GM12878 (cell line): ENCODE data around the gene CDC14B. TPM values are rescaled to one million over a fixed set of nuclear protein-coding genes. Genes with fewer than 3 reads are reported as not detected.

ENCODE experiments used
- ATAC-seq: fragments of 200-7000 bp; cut with Tn5 transposase; 3 replicates; pipeline ENCODE4 v1.9.1; 2020; ENCODE audit warnings: mild to moderate bottlenecking, moderate library complexity
- BruUV-seq: library from RNA; stranded (reverse); fragments of 400-500 nt; replicated peaks from 2 replicates; lab custom pipeline; 2021; lab: Mats Ljungman, UMichigan
- CTCF ChIA-PET: fragments of 300-600 bp; sonication (Branson Sonifier 250); formaldehyde crosslinking; extraction: SDS; loops from one replicate; lab custom pipeline; 2021; ENCODE audit warnings: inconsistent platforms; lab: Yijun Ruan, JAX
- POLR2A ChIA-PET: fragments of 350-600 bp; formaldehyde crosslinking; extraction: SDS; loops from one replicate; lab custom pipeline; 2021; ENCODE audit warnings: inconsistent platforms; lab: Charles Lee
- RAD21 ChIA-PET: fragments of 300-600 bp; sonication (Branson Sonifier 250); formaldehyde crosslinking; loops from one replicate; lab custom pipeline; 2023; ENCODE audit warnings: antibody characterized with exemption; ENCODE audit not compliant: unreplicated experiment; lab: Charles Lee
- SMC1A ChIA-PET: fragments of 300-600 bp; sonication (Branson Sonifier 250); formaldehyde crosslinking; loops from one replicate; lab custom pipeline; 2023; ENCODE audit not compliant: unreplicated experiment, uncharacterized antibody; lab: Charles Lee
- DNase-seq: peaks from one replicate; pipeline ENCODE4 v3.0.0-alpha.2; 2011; ENCODE audit warnings: low read depth, low spot score
- FAIRE-seq: peaks from 3 replicates; lab custom pipeline; 2011; peaks lifted over from hg19 to GRCh38; lab: Jason Lieb, UNC
- H2AFZ ChIP-seq: 2 replicates; pipeline ENCODE4 v1.6.0; 2011; ENCODE audit warnings: low read depth, low read length, control low read depth; ENCODE audit not compliant: control insufficient read depth
- H3K27ac ChIP-seq: 2 replicates; pipeline ENCODE4 v1.5.1; 2011; ENCODE audit warnings: control low read depth; ENCODE audit not compliant: control insufficient read depth, insufficient read depth
- H3K27me3 ChIP-seq, 2 experiments: replicated peaks in 1 of 2; 2 replicates each; pipeline versions ENCODE4 v1.6.0 to v1.6.1; 2011; ENCODE audit warnings: low read length in 1 of 2; ENCODE audit not compliant: control insufficient read depth in 2 of 2, insufficient read depth in 2 of 2
- H3K36me3 ChIP-seq, 2 experiments: 2 replicates each; pipeline ENCODE4 v1.5.1; 2011; ENCODE audit warnings: low read length in 1 of 2; ENCODE audit not compliant: control insufficient read depth in 2 of 2, insufficient read depth in 2 of 2
- H3K4me1 ChIP-seq: 2 replicates; pipeline ENCODE4 v1.6.1; 2011; ENCODE audit warnings: mild to moderate bottlenecking, low read length, moderate library complexity, mixed read lengths; ENCODE audit not compliant: control insufficient read depth, insufficient read depth
- H3K4me2 ChIP-seq: 2 replicates; pipeline ENCODE4 v1.6.0; 2011; ENCODE audit warnings: control low read depth; ENCODE audit not compliant: control insufficient read depth, insufficient read depth
- H3K4me3 ChIP-seq: fragments of 200-600 bp; sonication (generic); 2 replicates; pipeline ENCODE4 v1.5.1; 2016
- H3K79me2 ChIP-seq: 2 replicates; pipeline ENCODE4 v1.6.0; 2011; ENCODE audit warnings: low read length; ENCODE audit not compliant: control insufficient read depth, insufficient read depth
- H3K9ac ChIP-seq: 2 replicates; pipeline ENCODE4 v1.8.0; 2011; ENCODE audit warnings: low read length, control low read depth, mixed read lengths; ENCODE audit not compliant: control insufficient read depth, insufficient read depth
- H3K9me3 ChIP-seq: replicated peaks from 3 replicates; pipeline ENCODE4 v1.5.1; 2011; ENCODE audit warnings: mild to moderate bottlenecking, low read length; ENCODE audit not compliant: control insufficient read depth, insufficient read depth
- H4K20me1 ChIP-seq: 2 replicates; pipeline ENCODE4 v1.6.0; 2011; ENCODE audit not compliant: control insufficient read depth, insufficient read depth
- MEF2A ChIP-seq: IDR thresholded peaks from 2 replicates; pipeline ENCODE4 v1.6.1; 2011; ENCODE audit warnings: low read depth, mild to moderate bottlenecking, low read length, moderate library complexity; ENCODE audit not compliant: insufficient read depth
- NR2F1 ChIP-seq: fragments of 450-650 bp; conservative IDR thresholded peaks from 2 replicates; pipeline ENCODE4 v1.6.1; 2017; ENCODE audit warnings: mild to moderate bottlenecking
- RUNX3 ChIP-seq: IDR thresholded peaks from 2 replicates; pipeline ENCODE4 v1.6.1; 2012; ENCODE audit warnings: low read length, inconsistent platforms
- TCF12 ChIP-seq: IDR thresholded peaks from 2 replicates; pipeline ENCODE4 v1.6.1; 2011; ENCODE audit warnings: low read depth, mild to moderate bottlenecking, low read length
- USF1 ChIP-seq: IDR thresholded peaks from 2 replicates; pipeline ENCODE4 v1.6.1; 2011; ENCODE audit warnings: borderline replicate concordance, low read depth, mild to moderate bottlenecking, moderate library complexity, mixed read lengths, low read length; ENCODE audit not compliant: insufficient read depth; ENCODE audit errors: extremely low read length
- ZBTB4 ChIP-seq: fragments of 450-650 bp; formaldehyde crosslinking; IDR thresholded peaks from 2 replicates; pipeline ENCODE4 v1.4.0; 2022; ENCODE audit warnings: mild to moderate bottlenecking, moderate library complexity
- WGBS: methylation state at CpG from one replicate; pipeline ENCODE4 v1.1.6; 2016; ENCODE audit warnings: low lambda C conversion rate; ENCODE audit not compliant: insufficient replicate concordance, insufficient coverage; ENCODE audit errors: missing lambda C conversion rate; 5-methylcytosine and 5-hydroxymethylcytosine counted together
- in situ Hi-C: fragments of 300-500 bp; cut with MboI; formaldehyde crosslinking; loops from 9 replicates; pipeline ENCODE4 v1.14.3; 2018; ENCODE audit warnings: mixed read lengths
- intact Hi-C: fragments of 100-400 bp; cut with micrococcal nuclease; formaldehyde crosslinking; loops from one replicate; pipeline ENCODE4 v1.14.2; 2022; ENCODE audit not compliant: unreplicated experiment
- polyA plus RNA-seq, 11 experiments: library from polyadenylated mRNA; depleted of rRNA in 4 of 11; unstranded in 6 of 11; stranded (reverse) in 5 of 11; fragments of >200 nt; fragmentation: Nextera tagmentation in 4 of 11; fragmentation: Illumina TruSeq in 1 of 11; extraction: Ambion mirVana in 4 of 11; extraction: Trizol in 1 of 11; gene quantifications; 1 replicate in 1 of 11; 2 replicates in 10 of 11; pipeline versions ENCODE4 v1.2.1 to v1.2.3, GENCODE V29; 2011 to 2016; ENCODE audit warnings: inconsistent platforms in 2 of 11, missing spikeins in 2 of 11, low read depth in 1 of 11
- total RNA-seq, 4 experiments: library from RNA; depleted of rRNA in 3 of 4; stranded (reverse); fragments of >200 nt in 3 of 4; fragmentation: Illumina TruSeq in 1 of 4; extraction: Trizol in 1 of 4; gene quantifications; 2 replicates each; pipeline versions ENCODE4 v1.2.1 to v1.2.3, GENCODE V29; 2013 to 2021
- TF ChIP-seq, protein P1 (sequence below): fragments of 450-650 bp; IDR thresholded peaks from 2 replicates; pipeline ENCODE4 v1.6.1; 2016; ENCODE audit warnings: mild to moderate bottlenecking

CDC14B gene
- total and polyA plus RNA-seq, 10 of the 15 experiments (the other 5 are each of a cell fraction or from before 2014, with no cell fraction given): 3.7 to 11.7 (median 6.2) TPM

GRCh38 chr9:96490534-96491078 is 129.0 kb downstream of the CDC14B start:
- CTCF ChIA-PET: no interaction called here
- POLR2A ChIA-PET: no interaction called here
- no peaks in the 10 kb centered on the region for H3K36me3 ChIP-seq
- H3K4me3 ChIP-seq: no peak overlapping the region
- SMC1A ChIA-PET: interaction anchor here (2.0 kb wide), 1 partner anchor 10 kb away, joined by 4 read pairs; no protein-coding TSS in a partner anchor
- RAD21 ChIA-PET: no interaction called here
- peaks cover under 1% of the 10 kb centered on the region for H3K4me1 ChIP-seq
- in situ Hi-C loops (no loop called here), intact Hi-C loops (no loop called here)
- no peak overlapping the region for H3K4me2 ChIP-seq
- no peak for FAIRE-seq
- no peaks in the 10 kb centered on the region for H3K79me2 ChIP-seq
- no peak overlapping the region for H3K9ac ChIP-seq
- WGBS: 83% methylated on average over 10 of the region's 10 CpGs
- no peaks in the 10 kb centered on the region for H4K20me1 ChIP-seq
- no peaks in the 10 kb centered on the region for H3K27me3 ChIP-seq
- ATAC-seq: no peak
- TF ChIP-seq ZBTB4: no peak
- no peaks in the 10 kb centered on the region for H3K9me3 ChIP-seq
- no peak overlapping the region for H3K27ac ChIP-seq
- no peak for DNase-seq
- BruUV-seq: no TSS peak
- H2AFZ ChIP-seq: no peak overlapping the region

DNA sequence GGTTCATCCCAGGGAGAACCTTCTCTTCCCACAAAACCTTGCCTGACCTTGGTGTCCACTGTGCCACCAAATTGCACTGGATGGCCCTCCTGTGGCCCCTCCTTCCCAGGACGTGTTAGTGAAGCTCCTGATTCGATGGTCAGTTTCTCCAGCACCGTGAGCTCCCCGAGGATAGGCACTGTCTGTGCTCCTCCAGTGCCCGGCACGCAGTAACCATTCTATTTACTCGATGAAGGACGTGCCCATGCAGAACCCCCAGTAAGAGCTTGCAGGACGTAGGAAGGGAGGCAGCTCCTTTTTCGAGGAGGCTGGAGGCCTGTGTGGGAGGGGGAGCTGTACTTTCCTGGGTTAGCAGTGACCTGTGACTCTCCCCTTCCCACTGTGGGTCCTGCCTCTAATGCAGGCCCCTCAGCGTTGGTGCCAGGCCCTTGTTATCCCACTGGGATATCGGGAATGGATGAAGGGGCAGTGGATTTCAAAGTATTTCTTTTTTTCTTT is 130.1 kb downstream of the CDC14B start:
- Histone ChIP-seq H3K36me3 (no peaks in the 10 kb centered on the region), H3K4me3 (no peak overlapping the region), H3K9ac (no peak overlapping the region), H3K27ac (no peak overlapping the region), H3K4me1 (peaks cover 11% of the 10 kb centered on the region), H3K4me2 (no peak overlapping the region), H3K79me2 (no peaks in the 10 kb centered on the region), H3K9me3 (no peaks in the 10 kb centered on the region), H4K20me1 (no peaks in the 10 kb centered on the region), H2AFZ (no peak overlapping the region), H3K27me3 (no peaks in the 10 kb centered on the region)
- ChIA-PET CTCF (no interaction called here), SMC1A (interaction anchor here (2.0 kb wide), 1 partner anchor 9 kb away, joined by 4 read pairs; no protein-coding TSS in a partner anchor), RAD21 (no interaction called here), POLR2A (no interaction called here)
- TF ChIP-seq TCF12 (no peak), MEF2A (no peak), NR2F1 (no peak), RUNX3 (no peak), USF1 (no peak)
- TF ChIP-seq, protein P1, sequence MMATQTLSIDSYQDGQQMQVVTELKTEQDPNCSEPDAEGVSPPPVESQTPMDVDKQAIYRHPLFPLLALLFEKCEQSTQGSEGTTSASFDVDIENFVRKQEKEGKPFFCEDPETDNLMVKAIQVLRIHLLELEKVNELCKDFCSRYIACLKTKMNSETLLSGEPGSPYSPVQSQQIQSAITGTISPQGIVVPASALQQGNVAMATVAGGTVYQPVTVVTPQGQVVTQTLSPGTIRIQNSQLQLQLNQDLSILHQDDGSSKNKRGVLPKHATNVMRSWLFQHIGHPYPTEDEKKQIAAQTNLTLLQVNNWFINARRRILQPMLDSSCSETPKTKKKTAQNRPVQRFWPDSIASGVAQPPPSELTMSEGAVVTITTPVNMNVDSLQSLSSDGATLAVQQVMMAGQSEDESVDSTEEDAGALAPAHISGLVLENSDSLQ: no peak
- intact Hi-C loops: no loop called here
- in situ Hi-C loops: no loop called here
- no TSS peak for BruUV-seq
- WGBS: 68% methylated on average over 12 of the region's 12 CpGs
- DNase-seq (no peak), FAIRE-seq (no peak), ATAC-seq (no peak)
